ENCODE results near the gene NADK2. TPM values are rescaled to one million over a fixed set of nuclear protein-coding genes. Genes with fewer than 3 reads are reported as not detected.

The NADK2 gene
- total and polyA plus RNA-seq, 10 of the 15 experiments (the other 5 are each of a cell fraction or from before 2014, with no cell fraction given), result 2.4 to 9.0 (median 6.3) TPM

GRCh38 chr5:36145311-36145710 lies 96.4 kb downstream of the NADK2 start:
- H3K4me1 ChIP-seq (ENCODE audit: control insufficient read depth, insufficient read depth, low read length), result no peaks in the 10 kb centered on the region
- FAIRE-seq, result no peak
- 88% methylated on average over 4 of the region's 4 CpGs for WGBS (ENCODE audit: insufficient coverage, insufficient replicate concordance, low lambda C conversion rate, missing lambda C conversion rate)
- POLR2A ChIA-PET, result no interaction called here
- H3K27me3 ChIP-seq (replicated peaks in 1 of 2; ENCODE audit: control insufficient read depth in 2 of 2, insufficient read depth in 2 of 2, low read length in 1 of 2), result no peaks in the 10 kb centered on the region
- RAD21 ChIA-PET (ENCODE audit: unreplicated experiment), result no interaction called here
- H3K27ac ChIP-seq (ENCODE audit: control insufficient read depth, insufficient read depth), result no peak overlapping the region
- SMC1A ChIA-PET (ENCODE audit: uncharacterized antibody, unreplicated experiment), result interaction anchor here (0.7 to 1.3 kb wide), 4 partner anchors 33 to 71 kb away, joined by 3 to 4 read pairs (median 4); no protein-coding TSS in a partner anchor
- H3K4me3 ChIP-seq, result no peak overlapping the region
- no peak overlapping the region for H3K9ac ChIP-seq (ENCODE audit: control insufficient read depth, insufficient read depth, low read length)
- no peak overlapping the region for H3K4me2 ChIP-seq (ENCODE audit: control insufficient read depth, insufficient read depth)
- ATAC-seq, result no peak
- no peak for DNase-seq (ENCODE audit: low read depth, low spot score)
- CTCF ChIA-PET, result interaction anchor here (1.2 to 1.3 kb wide), 3 partner anchors 10 to 121 kb away, joined by 3 read pairs; no protein-coding TSS in a partner anchor
- H3K9me3 ChIP-seq (replicated peaks; ENCODE audit: control insufficient read depth, insufficient read depth, low read length), result peaks cover under 1% of the 10 kb centered on the region; the same call in 1 of the 3 replicates
- H3K36me3 ChIP-seq (ENCODE audit: control insufficient read depth in 2 of 2, insufficient read depth in 2 of 2, low read length in 1 of 2), result peaks cover 0 to 7% of the 10 kb centered on the region in 2 experiments; a peak in 1 of 4 replicates
- peaks cover 5% of the 10 kb centered on the region for H3K79me2 ChIP-seq (ENCODE audit: control insufficient read depth, insufficient read depth, low read length)
- no TSS peak for BruUV-seq (replicated peaks)
- in situ Hi-C loops (cut with MboI) (no loop called here), intact Hi-C loops (cut with micrococcal nuclease; ENCODE audit: unreplicated experiment) (no loop called here)
- no peaks in the 10 kb centered on the region for H4K20me1 ChIP-seq (ENCODE audit: control insufficient read depth, insufficient read depth)
- H2AFZ ChIP-seq (ENCODE audit: control insufficient read depth, low read depth, low read length), result no peak overlapping the region
- no peak for TF ChIP-seq ZNF687 (IDR thresholded peaks at IDR 0.05)
- TF ChIP-seq IRF3 (IDR thresholded peaks at IDR 0.05), result no peak
- TF ChIP-seq SP1 (IDR thresholded peaks at IDR 0.05; ENCODE audit: low read depth, low read length), result no peak
- no peak for TF ChIP-seq ZNF274 (IDR thresholded peaks at IDR 0.05; ENCODE audit: insufficient read depth, insufficient read length)
- no peak for TF ChIP-seq FOS (IDR thresholded peaks at IDR 0.05; ENCODE audit: borderline replicate concordance, extremely low read depth, insufficient read length)
- TF ChIP-seq EZH2 (IDR thresholded peaks at IDR 0.05; ENCODE audit: borderline replicate concordance, control insufficient read depth, low read depth, low read length), result no peak
- no peak for TF ChIP-seq GABPA (IDR thresholded peaks at IDR 0.05; ENCODE audit: low read depth)
- TF ChIP-seq POLR2AphosphoS5 (IDR thresholded peaks at IDR 0.05; ENCODE audit: low read length), result no peak
- TF ChIP-seq REST (IDR thresholded peaks at IDR 0.05; ENCODE audit: low read depth, low read length), result no peak
